Nephron (organoid): Measurements from ENCODE around the gene CYTH4.

Source experiments
- H3K27ac Mint-ChIP-seq, 3 experiments: 2 replicates each; pipeline ENCODE4 v1.8.0; 2020; ENCODE audit warnings: mixed read lengths in 3 of 3, mild to moderate bottlenecking in 2 of 3, moderate library complexity in 1 of 3
- H3K27me3 Mint-ChIP-seq: 2 replicates; pipeline ENCODE4 v1.8.0; 2021; ENCODE audit warnings: low read depth, mild to moderate bottlenecking, moderate library complexity, mixed read lengths
- H3K36me3 Mint-ChIP-seq: 2 replicates; pipeline ENCODE4 v1.8.0; 2020; ENCODE audit warnings: low read depth, mixed read lengths
- H3K4me1 Mint-ChIP-seq: 2 replicates; pipeline ENCODE4 v1.8.0; 2020; ENCODE audit warnings: mixed read lengths
- H3K4me3 Mint-ChIP-seq, 3 experiments: 2 replicates each; pipeline ENCODE4 v1.8.0; 2020; ENCODE audit warnings: mild to moderate bottlenecking in 3 of 3, mixed read lengths in 3 of 3, moderate library complexity in 2 of 3
- H3K9me3 Mint-ChIP-seq: 2 replicates; pipeline ENCODE4 v1.8.0; 2020; ENCODE audit warnings: mixed read lengths
- TF ChIP-seq, protein P1 (sequence below), 3 experiments: fragments of 200-600 bp; sonication (generic); IDR thresholded peaks; one replicate each; pipeline ENCODE4 v1.5.0; 2021; ENCODE audit warnings: antibody characterized with exemption in 3 of 3; ENCODE audit not compliant: unreplicated experiment in 3 of 3

CYTH4 gene

DNA sequence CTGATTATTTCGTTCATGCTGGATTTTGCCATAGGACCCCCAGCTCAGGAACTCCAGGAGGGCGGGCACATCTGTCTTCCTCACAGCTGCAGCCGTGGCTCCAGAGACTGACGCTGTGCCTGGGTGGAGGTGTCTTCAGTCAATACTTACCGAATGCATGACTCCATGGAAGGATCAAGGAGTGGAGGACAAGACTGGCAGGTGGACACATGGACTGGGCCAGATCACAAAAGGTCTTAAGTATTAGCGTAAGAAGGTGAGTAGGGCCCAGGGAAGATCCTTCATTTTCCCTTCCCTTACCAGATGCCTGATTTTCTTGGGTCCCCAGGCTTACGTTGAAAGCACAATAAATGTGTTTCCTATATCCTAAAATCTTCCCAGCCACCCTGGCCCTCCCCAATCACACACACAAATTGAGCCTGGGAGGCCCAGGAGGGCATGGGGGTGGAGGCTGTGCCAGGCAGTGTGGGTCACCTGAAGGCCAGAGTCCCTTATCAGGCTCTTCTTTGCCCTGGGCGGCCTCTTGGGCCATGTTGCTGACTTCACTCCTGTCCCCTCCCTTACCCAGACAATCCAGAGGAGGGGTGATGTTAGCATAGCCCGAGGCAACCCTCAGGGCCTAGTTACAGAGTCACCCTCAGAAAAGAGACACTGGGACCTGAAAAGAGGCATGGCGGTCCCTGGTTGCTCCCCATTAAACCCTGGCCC, 56.4 kb downstream of the CYTH4 start:
- H3K4me3 Mint-ChIP-seq: no peak overlapping the region
- no peaks in the 10 kb centered on the region for H3K36me3 Mint-ChIP-seq
- H3K9me3 Mint-ChIP-seq: no peaks in the 10 kb centered on the region
- H3K27me3 Mint-ChIP-seq: peaks cover 79% of the 10 kb centered on the region
- H3K4me1 Mint-ChIP-seq: peaks cover 19% of the 10 kb centered on the region
- H3K27ac Mint-ChIP-seq: peak overlapping the region in 1 of 3 experiments; percentile 11
- TF ChIP-seq, protein P1, sequence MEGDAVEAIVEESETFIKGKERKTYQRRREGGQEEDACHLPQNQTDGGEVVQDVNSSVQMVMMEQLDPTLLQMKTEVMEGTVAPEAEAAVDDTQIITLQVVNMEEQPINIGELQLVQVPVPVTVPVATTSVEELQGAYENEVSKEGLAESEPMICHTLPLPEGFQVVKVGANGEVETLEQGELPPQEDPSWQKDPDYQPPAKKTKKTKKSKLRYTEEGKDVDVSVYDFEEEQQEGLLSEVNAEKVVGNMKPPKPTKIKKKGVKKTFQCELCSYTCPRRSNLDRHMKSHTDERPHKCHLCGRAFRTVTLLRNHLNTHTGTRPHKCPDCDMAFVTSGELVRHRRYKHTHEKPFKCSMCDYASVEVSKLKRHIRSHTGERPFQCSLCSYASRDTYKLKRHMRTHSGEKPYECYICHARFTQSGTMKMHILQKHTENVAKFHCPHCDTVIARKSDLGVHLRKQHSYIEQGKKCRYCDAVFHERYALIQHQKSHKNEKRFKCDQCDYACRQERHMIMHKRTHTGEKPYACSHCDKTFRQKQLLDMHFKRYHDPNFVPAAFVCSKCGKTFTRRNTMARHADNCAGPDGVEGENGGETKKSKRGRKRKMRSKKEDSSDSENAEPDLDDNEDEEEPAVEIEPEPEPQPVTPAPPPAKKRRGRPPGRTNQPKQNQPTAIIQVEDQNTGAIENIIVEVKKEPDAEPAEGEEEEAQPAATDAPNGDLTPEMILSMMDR (IDR thresholded peaks at IDR 0.05; ENCODE audit: unreplicated experiment in 3 of 3): no peak

DNA sequence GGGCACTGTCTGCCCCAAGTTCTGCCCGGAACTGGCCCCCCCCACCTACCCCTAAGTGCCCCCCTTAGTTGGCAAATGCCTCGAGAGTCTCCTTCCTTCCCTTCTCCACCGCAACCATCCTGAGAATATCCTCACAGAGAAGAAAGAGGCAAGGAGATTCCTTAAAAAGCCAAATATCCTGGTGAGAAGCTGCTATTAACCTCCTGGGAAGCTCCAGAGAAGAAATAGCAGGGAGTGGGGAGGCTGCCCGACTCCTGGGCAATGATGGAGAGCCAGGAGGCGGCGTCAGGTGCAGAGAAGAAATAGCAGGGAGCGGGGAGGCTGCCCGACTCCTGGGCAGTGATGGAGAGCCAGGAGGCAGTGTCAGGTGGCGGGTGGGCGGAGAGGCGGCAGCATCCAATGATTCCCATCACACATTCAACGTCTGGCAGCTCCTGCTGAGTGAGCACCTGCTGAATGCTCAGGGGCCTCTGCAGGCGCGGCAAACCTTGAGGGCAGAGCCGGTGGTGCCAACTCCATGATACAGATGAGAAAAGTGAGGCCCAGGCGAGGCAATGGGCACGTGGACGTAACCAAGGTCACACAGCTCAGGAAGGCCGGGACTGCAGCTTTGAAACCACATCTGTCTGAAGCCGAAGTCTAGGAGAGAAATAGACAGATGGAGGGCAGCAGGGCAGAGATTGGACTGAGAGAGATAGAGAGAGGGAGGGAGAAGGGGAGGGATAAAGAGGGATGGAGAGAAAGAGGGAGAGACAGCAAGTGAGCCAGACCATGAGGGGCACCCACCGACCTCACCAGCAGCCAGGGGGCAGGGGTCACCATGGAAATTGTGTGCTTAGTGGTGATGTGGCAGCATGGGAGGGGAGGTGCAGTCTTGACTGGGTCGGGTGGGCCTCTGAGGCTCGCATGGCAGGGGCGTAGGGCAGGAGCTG, 58.3 kb downstream of the CYTH4 start:
- Mint-ChIP-seq H3K4me1 (peaks cover 14% of the 10 kb centered on the region), H3K27ac (peak overlapping the region in 1 of 3 experiments; percentile 52)

DNA sequence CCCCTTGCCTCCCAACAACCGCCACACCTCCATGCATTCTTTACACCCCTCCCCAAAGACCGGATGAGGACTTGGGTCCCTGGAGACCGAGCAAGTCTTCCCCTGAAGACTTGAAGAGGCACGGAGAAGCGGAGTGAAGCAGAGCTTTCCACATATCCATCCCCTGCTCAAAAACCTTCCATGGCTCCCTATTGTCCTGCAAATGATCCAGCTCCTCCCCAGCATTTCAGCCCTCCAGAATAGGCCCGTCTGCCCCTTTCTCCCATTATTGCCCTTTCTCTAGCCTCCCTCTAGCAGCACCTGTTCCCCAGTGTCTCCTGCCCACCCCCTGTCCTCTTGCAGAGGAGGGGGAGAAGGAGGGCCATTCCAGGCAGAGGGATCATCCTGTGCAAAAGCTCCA, 59.8 kb downstream of the CYTH4 start:
- Mint-ChIP-seq H3K27ac (no peak overlapping the region), H3K4me1 (peaks cover 25% of the 10 kb centered on the region), H3K4me3 (no peak overlapping the region), H3K36me3 (no peaks in the 10 kb centered on the region), H3K9me3 (no peaks in the 10 kb centered on the region), H3K27me3 (peaks cover 51% of the 10 kb centered on the region)
- TF ChIP-seq, protein P1 (IDR thresholded peaks at IDR 0.05; ENCODE audit: unreplicated experiment in 3 of 3): no peak

More for the DNA sequence above, 58.3 kb downstream of the CYTH4 start:
- TF ChIP-seq, protein P1 (IDR thresholded peaks at IDR 0.05; ENCODE audit: unreplicated experiment in 3 of 3): no peak
- Mint-ChIP-seq H3K27me3 (peaks cover 62% of the 10 kb centered on the region), H3K36me3 (no peaks in the 10 kb centered on the region), H3K4me3 (no peak overlapping the region), H3K9me3 (no peaks in the 10 kb centered on the region)

DNA sequence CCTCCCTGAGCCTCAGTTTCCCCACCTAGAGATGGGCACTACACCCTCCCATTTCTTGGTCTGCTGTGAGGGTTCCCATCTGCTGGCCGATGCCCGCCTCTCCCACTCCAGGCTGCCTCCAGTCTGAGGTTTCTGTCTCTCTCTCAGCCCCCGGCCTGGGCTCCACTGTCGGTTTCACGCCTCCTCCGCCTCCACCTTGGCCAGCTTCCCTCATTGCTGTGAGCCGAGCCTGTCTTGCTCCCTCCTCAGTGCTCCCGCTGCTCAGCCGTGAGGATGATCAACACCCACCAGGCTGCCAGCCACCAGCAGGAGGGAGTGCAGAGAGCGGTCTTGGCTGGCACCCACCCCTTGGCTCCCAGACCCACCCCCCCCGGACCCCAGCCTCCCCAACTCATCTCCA, 61.0 kb downstream of the CYTH4 start:
- H3K9me3 Mint-ChIP-seq: no peaks in the 10 kb centered on the region
- H3K27ac Mint-ChIP-seq: no peak overlapping the region
- TF ChIP-seq, protein P1 (IDR thresholded peaks at IDR 0.05; ENCODE audit: unreplicated experiment in 3 of 3): no peak
- H3K4me1 Mint-ChIP-seq: peaks cover 36% of the 10 kb centered on the region
- peaks cover 46% of the 10 kb centered on the region for H3K27me3 Mint-ChIP-seq
- H3K36me3 Mint-ChIP-seq: no peaks in the 10 kb centered on the region
- no peak overlapping the region for H3K4me3 Mint-ChIP-seq

DNA sequence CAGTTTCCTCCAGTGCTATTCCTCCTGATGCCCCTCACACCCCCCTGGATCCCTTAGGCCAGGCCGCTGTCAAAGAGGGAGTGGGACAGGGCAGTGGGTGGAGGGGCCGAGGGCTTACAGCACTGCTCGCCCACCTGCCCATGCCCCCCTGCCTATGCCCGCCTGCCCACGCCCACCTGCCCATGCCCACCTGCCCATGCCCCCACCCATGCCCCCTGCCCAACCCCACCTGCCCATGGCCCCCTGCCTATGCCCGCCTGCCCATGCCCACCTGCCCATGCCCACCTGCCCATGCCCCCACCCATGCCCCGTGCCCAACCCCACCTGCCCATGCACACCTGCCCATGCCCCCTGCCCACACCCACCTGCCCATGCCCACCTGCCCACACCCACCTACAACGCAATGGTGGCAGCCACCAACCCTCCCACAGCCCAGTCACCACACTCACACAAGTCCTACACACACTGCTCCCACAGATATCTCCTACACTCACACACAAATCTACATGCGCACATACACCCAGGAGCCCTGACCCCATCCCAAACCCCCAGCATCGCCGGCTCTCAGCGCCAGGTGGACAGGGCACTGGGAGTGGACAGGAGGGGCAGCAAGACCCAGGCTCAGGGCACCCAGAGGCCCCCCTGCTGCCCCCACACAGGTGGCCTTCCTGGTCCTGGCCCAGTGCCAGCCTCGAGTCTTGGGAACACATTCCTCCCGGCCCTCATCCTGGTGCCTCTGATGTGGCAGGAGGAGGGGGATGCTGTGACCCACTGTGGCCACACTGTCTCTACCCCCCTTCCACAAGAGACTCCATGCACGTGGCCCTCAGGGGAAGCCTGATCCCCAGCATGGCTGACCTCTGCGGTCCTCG, 61.8 kb downstream of the CYTH4 start:
- Mint-ChIP-seq H3K9me3 (no peaks in the 10 kb centered on the region), H3K27me3 (peaks cover 41% of the 10 kb centered on the region), H3K4me3 (no peak overlapping the region), H3K27ac (peak overlapping the region in 2 of 3 experiments; percentile 52 to 84), H3K4me1 (peaks cover 36% of the 10 kb centered on the region), H3K36me3 (no peaks in the 10 kb centered on the region)
- TF ChIP-seq, protein P1 (IDR thresholded peaks at IDR 0.05; ENCODE audit: unreplicated experiment in 3 of 3): no peak
